SK-N-SH treated with all-trans-retinoic acid at 6 μM for 48 hours (cell line): Measurements from ENCODE around the gene ACVR1B.

Source experiments
- ATAC-seq: fragments of 200-7000 bp; cut with Tn5 transposase; 3 replicates; pipeline ENCODE4 v1.9.1; 2020; ENCODE audit warnings: mild to moderate bottlenecking, moderate library complexity
- ARNTL ChIP-seq: fragments of 450-650 bp; formaldehyde crosslinking; IDR thresholded peaks from 2 replicates; pipeline ENCODE4 v1.5.0; 2020; ENCODE audit warnings: low read depth, mild to moderate bottlenecking, moderate library complexity, borderline replicate concordance
- BACH2 ChIP-seq: fragments of 250-450 bp; sonication (Bioruptor Pico); IDR thresholded peaks from 2 replicates; pipeline ENCODE4 v1.9.0; 2021; ENCODE audit warnings: mild to moderate bottlenecking, borderline replicate concordance
- CREB5 ChIP-seq: fragments of 250-450 bp; sonication (Bioruptor Pico); IDR thresholded peaks from 2 replicates; pipeline ENCODE4 v1.5.1; 2020; ENCODE audit warnings: low read depth, mild to moderate bottlenecking, moderate library complexity
- CSDC2 ChIP-seq: fragments of 250-450 bp; sonication (Bioruptor Pico); IDR thresholded peaks from 2 replicates; pipeline ENCODE4 v1.5.0; 2020; ENCODE audit warnings: mild to moderate bottlenecking, moderate library complexity
- CSRNP3 ChIP-seq: fragments of 250-450 bp; sonication (Bioruptor Pico); IDR thresholded peaks from 2 replicates; pipeline ENCODE4 v1.5.1; 2021; ENCODE audit warnings: mild to moderate bottlenecking, moderate library complexity
- ESRRG ChIP-seq: fragments of 250-450 bp; sonication (Bioruptor Pico); IDR thresholded peaks from 2 replicates; pipeline ENCODE4 v1.6.1; 2021; ENCODE audit warnings: mild to moderate bottlenecking
- GLIS3 ChIP-seq: fragments of 250-450 bp; sonication (Bioruptor Pico); IDR thresholded peaks from 2 replicates; pipeline ENCODE4 v1.5.0; 2020; ENCODE audit warnings: mild to moderate bottlenecking, moderate library complexity
- ISL1 ChIP-seq: fragments of 250-450 bp; sonication (Bioruptor Pico); IDR thresholded peaks from 2 replicates; pipeline ENCODE4 v2.1.2; 2022; ENCODE audit warnings: mild to moderate bottlenecking, moderate library complexity
- OSR1 ChIP-seq: fragments of 250-450 bp; sonication (Bioruptor Pico); IDR thresholded peaks from 2 replicates; pipeline ENCODE4 v1.8.0; 2022; ENCODE audit warnings: moderate library complexity, mild to moderate bottlenecking, inconsistent platforms
- PATZ1 ChIP-seq: fragments of 250-450 bp; sonication (Bioruptor Pico); IDR thresholded peaks from 2 replicates; pipeline ENCODE4 v1.8.0; 2020; ENCODE audit warnings: mild to moderate bottlenecking, moderate library complexity, borderline replicate concordance
- POU6F1 ChIP-seq: fragments of 250-450 bp; sonication (Bioruptor Pico); IDR thresholded peaks from 2 replicates; pipeline ENCODE4 v1.8.0; 2021; ENCODE audit warnings: low read depth, mild to moderate bottlenecking, moderate library complexity, borderline replicate concordance
- RARB ChIP-seq: fragments of 250-450 bp; sonication (Bioruptor Pico); IDR thresholded peaks from 2 replicates; pipeline ENCODE4 v1.8.0; 2021; ENCODE audit warnings: mild to moderate bottlenecking, moderate library complexity
- TCF4 ChIP-seq: fragments of 250-450 bp; sonication (Bioruptor Pico); IDR thresholded peaks from 2 replicates; pipeline ENCODE4 v1.8.0; 2021; ENCODE audit warnings: mild to moderate bottlenecking, moderate library complexity, borderline replicate concordance
- TOX ChIP-seq: fragments of 250-450 bp; sonication (Bioruptor Pico); IDR thresholded peaks from 2 replicates; pipeline ENCODE4 v1.8.0; 2021; ENCODE audit warnings: mild to moderate bottlenecking, moderate library complexity, borderline replicate concordance
- TSHZ2 ChIP-seq: fragments of 250-450 bp; sonication (Bioruptor Pico); IDR thresholded peaks from 2 replicates; pipeline ENCODE4 v1.5.0; 2020; ENCODE audit warnings: mild to moderate bottlenecking, moderate library complexity
- ZC3H10 ChIP-seq: fragments of 250-450 bp; sonication (Bioruptor Pico); IDR thresholded peaks from 2 replicates; pipeline ENCODE4 v1.5.1; 2021; ENCODE audit warnings: mild to moderate bottlenecking, moderate library complexity
- ZFP3 ChIP-seq: fragments of 250-450 bp; sonication (Bioruptor Pico); IDR thresholded peaks from 2 replicates; pipeline ENCODE4 v1.5.0; 2020; ENCODE audit warnings: mild to moderate bottlenecking, moderate library complexity
- ZNF565 ChIP-seq: fragments of 450-650 bp; formaldehyde crosslinking; conservative IDR thresholded peaks from 2 replicates; pipeline ENCODE4 v1.5.0; 2020; ENCODE audit warnings: low read depth, mild to moderate bottlenecking, moderate library complexity
- ZNF70 ChIP-seq: fragments of 450-650 bp; formaldehyde crosslinking; IDR thresholded peaks from 2 replicates; pipeline ENCODE4 v1.5.0; 2020; ENCODE audit warnings: mild to moderate bottlenecking, moderate library complexity
- ZNF8 ChIP-seq: fragments of 450-650 bp; formaldehyde crosslinking; IDR thresholded peaks from 2 replicates; pipeline ENCODE4 v1.5.0; 2020; ENCODE audit warnings: mild to moderate bottlenecking, moderate library complexity

The ACVR1B gene

GRCh38 chr12:52037248-52037861, 85.9 kb downstream of the ACVR1B start:
- 0 out of 3 replicates have a peak, but pooled peaks have one; percentile 6 for ATAC-seq
- no peak for TF ChIP-seq OSR1 (CRISPR knock-in tag)
- TF ChIP-seq ESRRG, result peak; percentile 33; the same call in 1 of the 2 replicates
- TF ChIP-seq ZFP3 (CRISPR knock-in tag), result peak; percentile 32; the same call in 1 of the 2 replicates
- TF ChIP-seq PATZ1 (CRISPR knock-in tag), result peak; percentile 50; the same call in 1 of the 2 replicates
- no peak for TF ChIP-seq CSDC2
- TF ChIP-seq CREB5 (CRISPR knock-in tag), result 0 out of 2 replicates have a peak, but pooled peaks have one; percentile 26

- TF ChIP-seq ZNF565 (CRISPR knock-in tag) (no peak), RARB (no peak), TSHZ2 (CRISPR knock-in tag) (no peak), ISL1 (CRISPR knock-in tag) (no peak), BACH2 (no peak), ZFP3 (CRISPR knock-in tag) (no peak), ZNF8 (no peak), ESRRG (no peak), ARNTL (CRISPR knock-in tag) (no peak), CREB5 (CRISPR knock-in tag) (no peak), OSR1 (CRISPR knock-in tag) (no peak), TCF4 (CRISPR knock-in tag) (no peak), CSRNP3 (CRISPR knock-in tag) (no peak), POU6F1 (no peak), GLIS3 (CRISPR knock-in tag) (no peak), ZNF70 (CRISPR knock-in tag) (no peak), CSDC2 (no peak), TOX (no peak), ZC3H10 (CRISPR knock-in tag) (no peak)
- TF ChIP-seq, all 23 proteins: peak for 0
- ATAC-seq, result no peak
These were observed 86.9 kb downstream of the ACVR1B start for GRCh38 chr12:52038447-52038846.

GRCh38 chr12:52041035-52041434, 89.5 kb downstream of the ACVR1B start:
- TF ChIP-seq OSR1 (CRISPR knock-in tag) (no peak), TOX (no peak), TCF4 (CRISPR knock-in tag) (no peak), CSRNP3 (CRISPR knock-in tag) (no peak), ARNTL (CRISPR knock-in tag) (no peak), ZNF565 (CRISPR knock-in tag) (no peak)
- TF ChIP-seq, all 23 proteins: peak for 0
- ATAC-seq, result no peak
